H1 (cell line): Measurements from ENCODE around the gene FAM53B. TPM values are rescaled to one million over a fixed set of nuclear protein-coding genes. Genes with fewer than 3 reads are reported as not detected.

ENCODE experiments used
- CTCF ChIA-PET: fragments of 300-600 bp; sonication (Branson Sonifier 250); formaldehyde crosslinking; loops from one replicate; lab custom pipeline; 2021; ENCODE audit not compliant: partially characterized antibody; lab: Charles Lee
- POLR2A ChIA-PET: fragments of 300-600 bp; sonication (Branson Sonifier 250); formaldehyde crosslinking; loops from one replicate; lab custom pipeline; 2021; ENCODE audit warnings: inconsistent platforms; ENCODE audit not compliant: partially characterized antibody; lab: Charles Lee
- DNase-seq, 2 experiments: peaks; one replicate each; pipeline versions ENCODE4 v3.0.0 to v3.0.0-alpha.2; 2010 to 2022; ENCODE audit warnings: low spot score in 2 of 2, low read depth in 1 of 2, mixed read lengths in 1 of 2
- FAIRE-seq: peaks from 2 replicates; lab custom pipeline; 2011; peaks lifted over from hg19 to GRCh38; lab: Jason Lieb, UNC
- H2AFZ ChIP-seq: 2 replicates; pipeline ENCODE4 v1.8.1; 2012; ENCODE audit warnings: low read length, inconsistent platforms
- H2AK5ac ChIP-seq: 2 replicates; pipeline ENCODE4 v1.6.1; 2013; ENCODE audit warnings: low read depth, low read length
- H2BK120ac ChIP-seq: replicated peaks from 2 replicates; pipeline ENCODE3; 2013; ENCODE audit warnings: low read depth, low read length, inconsistent platforms
- H2BK12ac ChIP-seq: 2 replicates; pipeline ENCODE4 v1.6.1; 2013; ENCODE audit warnings: low read depth, low read length
- H2BK15ac ChIP-seq: 2 replicates; pipeline ENCODE4 v1.6.1; 2013; ENCODE audit warnings: low read length
- H2BK20ac ChIP-seq: 2 replicates; pipeline ENCODE4 v1.6.1; 2013; ENCODE audit warnings: low read length
- H2BK5ac ChIP-seq: 2 replicates; pipeline ENCODE4 v1.6.1; 2013; ENCODE audit warnings: low read depth, low read length
- H3K14ac ChIP-seq: 2 replicates; pipeline ENCODE4 v1.6.1; 2013; ENCODE audit warnings: inconsistent platforms; ENCODE audit not compliant: insufficient read length
- H3K18ac ChIP-seq: 2 replicates; pipeline ENCODE4 v1.6.1; 2013; ENCODE audit warnings: low read length; ENCODE audit errors: extremely low read depth
- H3K23ac ChIP-seq: 2 replicates; pipeline ENCODE4 v1.6.1; 2013; ENCODE audit warnings: inconsistent platforms; ENCODE audit not compliant: insufficient read length
- H3K23me2 ChIP-seq: 2 replicates; pipeline ENCODE4 v1.6.1; 2013; ENCODE audit warnings: low read depth, low read length
- H3K27ac ChIP-seq: 2 replicates; pipeline ENCODE4 v1.6.1; 2011; ENCODE audit warnings: low read depth, low read length, inconsistent platforms
- H3K27me3 ChIP-seq, 4 experiments: replicated peaks in 1 of 4; 1 replicate in 1 of 4; 2 replicates in 3 of 4; pipeline versions ENCODE4 v1.6.1 to v1.8.1; 2011 to 2013; ENCODE audit warnings: low read length in 3 of 4, mild to moderate bottlenecking in 3 of 4, inconsistent platforms in 2 of 4, mixed read lengths in 2 of 4, moderate library complexity in 1 of 4; ENCODE audit not compliant: control insufficient read depth in 3 of 4, insufficient read depth in 3 of 4; ENCODE audit errors: extremely low read depth in 1 of 4
- H3K36me3 ChIP-seq, 4 experiments: 2 replicates each; pipeline versions ENCODE4 v1.6.1 to v1.8.1; 2011 to 2013; ENCODE audit warnings: mild to moderate bottlenecking in 4 of 4, low read length in 3 of 4, moderate library complexity in 2 of 4, control low read depth in 1 of 4, inconsistent platforms in 1 of 4; ENCODE audit not compliant: insufficient read depth in 4 of 4, control insufficient read depth in 2 of 4
- H3K4ac ChIP-seq: replicated peaks from 2 replicates; pipeline ENCODE3; 2013; ENCODE audit warnings: low read length, low read depth, mixed read lengths, inconsistent platforms; ENCODE audit not compliant: insufficient read length
- H3K4me1 ChIP-seq, 4 experiments: replicated peaks in 1 of 4; 1 replicate in 1 of 4; 2 replicates in 3 of 4; pipeline versions ENCODE4 v1.6.1 to v1.8.1; 2011 to 2013; ENCODE audit warnings: low read length in 3 of 4, inconsistent platforms in 2 of 4, mixed read lengths in 1 of 4; ENCODE audit not compliant: insufficient read depth in 4 of 4, control insufficient read depth in 3 of 4
- H3K4me2 ChIP-seq, 2 experiments: 2 replicates each; pipeline versions ENCODE4 v1.6.1 to v1.8.1; 2011 to 2013; ENCODE audit warnings: low read depth in 2 of 2, low read length in 2 of 2, control low read depth in 1 of 2, inconsistent platforms in 1 of 2, mild to moderate bottlenecking in 1 of 2; ENCODE audit not compliant: insufficient read depth in 1 of 2
- H3K4me3 ChIP-seq, 4 experiments: fragments of 200-600, 300-600 bp in 1 of 4; sonication (generic), shearing (Covaris generic), sonication (Bioruptor Twin) in 1 of 4; 2 replicates each; pipeline versions ENCODE4 v1.5.1 to v1.8.1; 2011 to 2016; ENCODE audit warnings: low read length in 4 of 4, low read depth in 3 of 4, control low read depth in 2 of 4, inconsistent platforms in 2 of 4, mild to moderate bottlenecking in 2 of 4, mixed read lengths in 1 of 4, moderate library complexity in 1 of 4; ENCODE audit not compliant: insufficient read depth in 2 of 4; ENCODE audit errors: extremely low read depth in 1 of 4
- H3K56ac ChIP-seq: replicated peaks from 2 replicates; pipeline ENCODE3; 2013; ENCODE audit warnings: low read depth, mild to moderate bottlenecking, mixed read lengths, low read length, inconsistent platforms; ENCODE audit not compliant: insufficient read length
- H3K79me1 ChIP-seq: 2 replicates; pipeline ENCODE4 v1.6.1; 2013; ENCODE audit warnings: low read depth, low read length, control low read depth
- H3K79me2 ChIP-seq, 2 experiments: 2 replicates each; pipeline versions ENCODE4 v1.6.1 to v1.8.1; 2012 to 2013; ENCODE audit warnings: low read length in 2 of 2, mild to moderate bottlenecking in 2 of 2, inconsistent platforms in 1 of 2; ENCODE audit not compliant: insufficient read depth in 2 of 2, control insufficient read depth in 1 of 2
- H3K9ac ChIP-seq, 4 experiments: replicated peaks in 1 of 4; 1 replicate in 1 of 4; 2 replicates in 3 of 4; pipeline versions ENCODE4 v1.6.1 to v1.8.1; 2011 to 2013; ENCODE audit warnings: low read depth in 3 of 4, low read length in 3 of 4, control low read depth in 2 of 4, mild to moderate bottlenecking in 2 of 4, moderate library complexity in 2 of 4, inconsistent platforms in 1 of 4; ENCODE audit errors: extremely low read depth in 1 of 4
- H3K9me3 ChIP-seq, 2 experiments: 2 replicates each; pipeline versions ENCODE4 v1.6.1 to v1.8.1; 2012 to 2013; ENCODE audit warnings: mild to moderate bottlenecking in 2 of 2, moderate library complexity in 2 of 2, control low read depth in 1 of 2, inconsistent platforms in 1 of 2, low read depth in 1 of 2, low read length in 1 of 2, mixed read lengths in 1 of 2; ENCODE audit not compliant: insufficient read depth in 2 of 2
- H4K20me1 ChIP-seq, 2 experiments: replicated peaks in 1 of 2; 2 replicates each; pipeline versions ENCODE3 to v1.8.1; 2011 to 2013; ENCODE audit warnings: inconsistent platforms in 2 of 2, low read length in 2 of 2, mild to moderate bottlenecking in 1 of 2; ENCODE audit not compliant: insufficient read depth in 2 of 2, control insufficient read depth in 1 of 2
- H4K5ac ChIP-seq: 2 replicates; pipeline ENCODE4 v1.6.1; 2013; ENCODE audit warnings: low read length, low read depth, mixed read lengths, inconsistent platforms; ENCODE audit not compliant: insufficient read length
- H4K8ac ChIP-seq: 2 replicates; pipeline ENCODE4 v1.8.0; 2013; ENCODE audit warnings: mild to moderate bottlenecking, moderate library complexity, low read length, inconsistent platforms; ENCODE audit not compliant: insufficient read depth; ENCODE audit errors: extremely low read depth
- H4K91ac ChIP-seq: replicated peaks from 2 replicates; pipeline ENCODE3; 2013; ENCODE audit warnings: low read length, mixed read lengths, inconsistent platforms; ENCODE audit not compliant: insufficient read length
- ASH2L ChIP-seq: fragments of 200-600, 300-600 bp; sonication (generic); IDR thresholded peaks from one replicate; pipeline ENCODE4 v1.7.1; 2017; ENCODE audit warnings: low read length
- CBX8 ChIP-seq: fragments of 300-800, 300-1000 bp; sonication (generic); IDR thresholded peaks from 2 replicates; pipeline ENCODE4 v1.7.1; 2016; ENCODE audit warnings: low read depth, low read length, borderline replicate concordance
- CHD1 ChIP-seq: IDR thresholded peaks from 2 replicates; pipeline ENCODE4 v1.6.1; 2012; ENCODE audit warnings: low read depth, low read length, improper control_type of control experiment
- CHD2 ChIP-seq: IDR thresholded peaks from 2 replicates; pipeline ENCODE4 v1.6.1; 2012; ENCODE audit warnings: low read length, improper control_type of control experiment
- FOSL1 ChIP-seq: IDR thresholded peaks from 2 replicates; pipeline ENCODE4 v1.6.1; 2011; ENCODE audit warnings: mild to moderate bottlenecking, low read depth, low read length, moderate library complexity; ENCODE audit not compliant: insufficient read depth
- GTF2F1 ChIP-seq: IDR thresholded peaks from 2 replicates; pipeline ENCODE4 v1.6.1; 2012; ENCODE audit warnings: low read depth, low read length, improper control_type of control experiment, borderline replicate concordance
- KDM5A ChIP-seq: fragments of 200-600 bp; IDR thresholded peaks from 2 replicates; pipeline ENCODE4 v1.7.1; 2012; ENCODE audit warnings: mild to moderate bottlenecking, low read length, inconsistent platforms, mixed read lengths
- WGBS, 2 experiments: shearing (Covaris generic) in 1 of 2; methylation state at CpG; one replicate each; pipeline versions ENCODE4 v1.1.6 to v1.1.7; 2013 to 2015; ENCODE audit warnings: low lambda C conversion rate in 2 of 2, mixed read lengths in 2 of 2, inconsistent platforms in 1 of 2, low coverage in 1 of 2, missing lambda C conversion rate in 1 of 2; ENCODE audit not compliant: insufficient replicate concordance in 2 of 2, insufficient coverage in 1 of 2, insufficient read length in 1 of 2; ENCODE audit errors: extremely low coverage in 1 of 2, missing lambda C conversion rate in 1 of 2; 5-methylcytosine and 5-hydroxymethylcytosine counted together
- polyA plus RNA-seq, 7 experiments: library from polyadenylated mRNA; depleted of rRNA in 3 of 7; stranded (reverse) in 5 of 7; unstranded in 2 of 7; fragments of >200 nt in 5 of 7; fragments of 200-250 nt in 2 of 7; gene quantifications; 1 replicate in 5 of 7; 2 replicates in 1 of 7; 4 replicates in 1 of 7; pipeline versions ENCODE4 v1.2.1 to v1.2.3, GENCODE V29; 2011 to 2013; ENCODE audit warnings: missing spikeins in 2 of 7, mixed read lengths in 2 of 7
- total RNA-seq: library from RNA; stranded (reverse); fragmentation: NEBNext Ultra II Directional; extraction: Animal tissue kit (Norgen Biotek cat#: 25700); gene quantifications from 2 replicates; pipeline ENCODE4 v1.2.1, GENCODE V29; 2021

FAM53B gene
- total and polyA plus RNA-seq, 2 of the 8 experiments (the other 6 are each of a cell fraction or from before 2014, with no cell fraction given): 5.3 to 14.4 TPM

GRCh38 chr10:124717041-124717757, 27.0 kb downstream of the FAM53B start:
- CTCF ChIA-PET: interaction anchor here (0.8 to 4.5 kb wide), 17 partner anchors 8 to 651 kb away, joined by 3 to 31 read pairs (median 5); no protein-coding TSS in a partner anchor
- no peak overlapping the region for H2BK12ac ChIP-seq

More at GRCh38 chr10:124717041-124717757, 27.0 kb downstream of the FAM53B start:
- no peak overlapping the region for H3K56ac ChIP-seq
- H4K5ac ChIP-seq: no peak overlapping the region
- H4K91ac ChIP-seq: no peak overlapping the region
- H4K20me1 ChIP-seq: peaks cover 2 to 7% of the 10 kb centered on the region in 2 experiments
- H3K4ac ChIP-seq: no peak overlapping the region
- no peak overlapping the region; a peak in 1 of 7 replicates for H3K9ac ChIP-seq
- no peak overlapping the region for H3K14ac ChIP-seq
- H4K8ac ChIP-seq: no peak overlapping the region
- peaks cover 6% of the 10 kb centered on the region for H3K79me1 ChIP-seq
- no peak overlapping the region for H3K4me3 ChIP-seq
- no peaks in the 10 kb centered on the region for H3K36me3 ChIP-seq
- H2BK20ac ChIP-seq: no peak overlapping the region
- DNase-seq: no peak
- TF ChIP-seq CHD1 (no peak), FOSL1 (no peak), ASH2L (no peak), KDM5A (no peak), CHD2 (no peak), CBX8 (no peak), GTF2F1 (no peak)
- TF ChIP-seq, all 59 proteins: peak for 0
- Histone ChIP-seq H3K9me3 (no peaks in the 10 kb centered on the region), H3K27ac (no peak overlapping the region), H2BK5ac (no peak overlapping the region), H2AFZ (no peak overlapping the region), H3K23ac (no peak overlapping the region), H3K79me2 (no peaks in the 10 kb centered on the region), H3K27me3 (no peaks in the 10 kb centered on the region), H2BK120ac (no peak overlapping the region), H2AK5ac (no peak overlapping the region; the same call in 1 of the 2 replicates), H3K18ac (no peak overlapping the region), H2BK15ac (no peak overlapping the region), H3K4me1 (peaks cover 0 to 1% (median 0%) of the 10 kb centered on the region in 4 experiments; a peak in 2 of 7 replicates), H3K23me2 (no peaks in the 10 kb centered on the region), H3K4me2 (no peak overlapping the region)
- WGBS, 2 experiments: 87% methylated on average over 9 of the region's 9 CpGs; no CpG with 5 or more reads in 1 of the 2 experiments
- POLR2A ChIA-PET: interaction anchor here (0.6 to 0.9 kb wide), 2 partner anchors 68 to 99 kb away, joined by 3 read pairs; no protein-coding TSS in a partner anchor
- no peak for FAIRE-seq
